Naive thymus-derived CD4-positive, alpha-beta T cell (primary cell): ENCODE data around the gene RNF145. TPM values are rescaled to one million over a fixed set of nuclear protein-coding genes. Genes with fewer than 3 reads are reported as not detected.
"Not testable (repeated sequence)": the region's sequence is repeated elsewhere in the genome, so short reads cannot be mapped to it uniquely, and the experiment has no call there.

ENCODE experiments used
- ATAC-seq: fragments of 150-1000 bp; cut with Tn5 transposase; 2 replicates; pipeline ENCODE4 v1.10.0; 2021; ENCODE audit warnings: mild to moderate bottlenecking, moderate library complexity
- CTCF ChIA-PET: fragments of 350-600 bp; sonication (Branson Sonifier 250); formaldehyde crosslinking; loops from one replicate; lab custom pipeline; 2021; ENCODE audit warnings: antibody characterized with exemption; lab: Charles Lee
- POLR2A ChIA-PET: fragments of 350-600 bp; sonication (Branson Sonifier 250); formaldehyde crosslinking; loops from one replicate; lab custom pipeline; 2021; ENCODE audit warnings: antibody characterized with exemption, inconsistent platforms; lab: Charles Lee
- DNase-seq, 9 donors: peaks; one replicate each; pipeline versions ENCODE4 v3.0.0 to v3.0.0-alpha.2; 2020 to 2022; ENCODE audit warnings: mixed read lengths in 1 of 9
- H3K27ac ChIP-seq: one replicate; pipeline ENCODE4 v1.7.0; 2013; ENCODE audit warnings: mild to moderate bottlenecking, low read depth, low read length, moderate library complexity
- H3K27me3 ChIP-seq, 2 donors: one replicate each; pipeline ENCODE4 v1.7.0; 2013; ENCODE audit warnings: low read length in 2 of 2, mild to moderate bottlenecking in 2 of 2, moderate library complexity in 2 of 2; ENCODE audit not compliant: control insufficient read depth in 2 of 2, insufficient read depth in 2 of 2
- H3K36me3 ChIP-seq, 3 experiments: 1 replicate in 2 of 3; 2 replicates in 1 of 3; pipeline ENCODE4 v1.7.0; 2013; ENCODE audit warnings: low read length in 3 of 3, mild to moderate bottlenecking in 3 of 3, moderate library complexity in 1 of 3; ENCODE audit not compliant: insufficient read depth in 3 of 3, control insufficient read depth in 2 of 3
- H3K4me1 ChIP-seq, 2 donors: one replicate each; pipeline ENCODE4 v1.7.0; 2013; ENCODE audit warnings: low read length in 2 of 2, mild to moderate bottlenecking in 2 of 2, moderate library complexity in 1 of 2; ENCODE audit not compliant: control insufficient read depth in 2 of 2, insufficient read depth in 2 of 2
- H3K4me3 ChIP-seq: 2 replicates; pipeline ENCODE4 v1.7.0; 2013; ENCODE audit warnings: mild to moderate bottlenecking, low read length
- H3K9me3 ChIP-seq, 3 experiments: 1 replicate in 2 of 3; 2 replicates in 1 of 3; pipeline ENCODE4 v1.7.0; 2013; ENCODE audit warnings: low read length in 3 of 3; ENCODE audit not compliant: control insufficient read depth in 2 of 3
- H3K27ac Mint-ChIP-seq, 9 donors: one replicate each; pipeline ENCODE4 v1.8.0; 2020 to 2022; ENCODE audit warnings: mixed read lengths in 9 of 9, mild to moderate bottlenecking in 8 of 9, moderate library complexity in 5 of 9, inconsistent platforms in 2 of 9
- H3K27me3 Mint-ChIP-seq, 5 donors: one replicate each; pipeline ENCODE4 v1.8.0; 2021 to 2022; ENCODE audit warnings: mixed read lengths in 5 of 5, mild to moderate bottlenecking in 1 of 5
- H3K36me3 Mint-ChIP-seq, 5 donors: one replicate each; pipeline ENCODE4 v1.8.0; 2020 to 2022; ENCODE audit warnings: mixed read lengths in 5 of 5, mild to moderate bottlenecking in 3 of 5, inconsistent platforms in 1 of 5
- H3K4me1 Mint-ChIP-seq, 7 donors: one replicate each; pipeline ENCODE4 v1.8.0; 2020 to 2022; ENCODE audit warnings: mixed read lengths in 7 of 7, mild to moderate bottlenecking in 3 of 7, inconsistent platforms in 1 of 7
- H3K4me3 Mint-ChIP-seq, 10 donors: one replicate each; pipeline ENCODE4 v1.8.0; 2020 to 2022; ENCODE audit warnings: mild to moderate bottlenecking in 10 of 10, mixed read lengths in 10 of 10, moderate library complexity in 6 of 10, inconsistent platforms in 2 of 10
- H3K9me3 Mint-ChIP-seq, 11 donors: one replicate each; pipeline ENCODE4 v1.8.0; 2020 to 2022; ENCODE audit warnings: mixed read lengths in 11 of 11, mild to moderate bottlenecking in 4 of 11, inconsistent platforms in 1 of 11, moderate library complexity in 1 of 11
- intact Hi-C, 2 donors: fragments of 100-400 bp; cut with micrococcal nuclease; formaldehyde crosslinking; loops; one replicate each; pipeline ENCODE4 v1.15.1; 2023
- polyA plus RNA-seq, 2 donors: library from polyadenylated mRNA; unstranded; fragments of 300-500 nt; fragmentation: Illumina TruSeq; gene quantifications; one replicate each; pipeline ENCODE4 v1.2.3, GENCODE V29; 2021
- total RNA-seq, 6 experiments: library from RNA in 5 of 6; stranded (reverse) in 5 of 6; gene quantifications; 1 replicate in 5 of 6; 2 replicates in 1 of 6; pipeline ENCODE4 v1.2.3 and lab custom pipeline; 2021 to 2026

RNF145 gene
- total and polyA plus RNA-seq, 7 experiments from 2014 or later, result 10.8 to 142 (median 64.4) TPM

- H3K36me3 ChIP-seq, DNase-seq, CTCF ChIA-PET, H3K4me1 ChIP-seq, intact Hi-C loops, H3K4me3 Mint-ChIP-seq, H3K27me3 ChIP-seq, H3K4me3 ChIP-seq, H3K36me3 Mint-ChIP-seq, H3K9me3 ChIP-seq, H3K27ac Mint-ChIP-seq, ATAC-seq, H3K4me1 Mint-ChIP-seq, H3K27me3 Mint-ChIP-seq, H3K9me3 Mint-ChIP-seq, H3K27ac ChIP-seq: not testable (repeated sequence)
- POLR2A ChIA-PET, result interaction anchor here (1.0 kb wide), 1 partner anchor 9 kb away, joined by 3 read pairs; no protein-coding TSS in a partner anchor
These were observed 26.6 kb upstream of the RNF145 start for GRCh38 chr5:159235871-159236520.

DNA sequence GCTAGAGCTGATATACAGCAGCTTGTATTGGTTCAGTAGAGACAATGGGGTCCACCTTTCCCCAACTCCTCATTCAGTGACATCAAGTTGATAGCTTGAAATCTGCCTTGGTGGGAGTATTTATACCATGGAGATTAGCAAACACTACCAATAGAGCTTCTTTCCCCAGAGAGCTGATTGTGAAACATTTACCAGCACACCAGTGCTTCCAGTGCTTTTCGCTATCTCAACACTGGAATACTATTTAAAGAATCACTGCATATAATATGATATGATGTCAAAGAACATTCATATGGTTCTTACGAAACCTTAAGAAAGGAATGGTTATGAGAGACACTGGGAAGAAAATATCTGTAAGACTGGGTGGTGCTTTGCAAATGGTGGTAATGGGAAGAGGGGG lies 21.8 kb upstream of the RNF145 start:
- H3K27me3 ChIP-seq, result no peaks in the 10 kb centered on the region
- Mint-ChIP-seq H3K36me3 (no peaks in the 10 kb centered on the region), H3K4me1 (peaks cover 0 to 3% (median 0%) of the 10 kb centered on the region in 7 donors), H3K27ac (no peak overlapping the region), H3K27me3 (peaks cover 0 to 8% (median 0%) of the 10 kb centered on the region in 5 donors), H3K4me3 (no peak overlapping the region), H3K9me3 (peaks cover 0 to 4% (median 0%) of the 10 kb centered on the region in 11 donors)
- no peaks in the 10 kb centered on the region for H3K9me3 ChIP-seq
- no peak overlapping the region for H3K4me3 ChIP-seq
- no peaks in the 10 kb centered on the region for H3K4me1 ChIP-seq
- no peaks in the 10 kb centered on the region for H3K36me3 ChIP-seq
- no peak for ATAC-seq
- no peak overlapping the region for H3K27ac ChIP-seq
- ChIA-PET CTCF (no interaction called here), POLR2A (no interaction called here)
- DNase-seq, result no peak
- intact Hi-C loops, result no loop called here

DNA sequence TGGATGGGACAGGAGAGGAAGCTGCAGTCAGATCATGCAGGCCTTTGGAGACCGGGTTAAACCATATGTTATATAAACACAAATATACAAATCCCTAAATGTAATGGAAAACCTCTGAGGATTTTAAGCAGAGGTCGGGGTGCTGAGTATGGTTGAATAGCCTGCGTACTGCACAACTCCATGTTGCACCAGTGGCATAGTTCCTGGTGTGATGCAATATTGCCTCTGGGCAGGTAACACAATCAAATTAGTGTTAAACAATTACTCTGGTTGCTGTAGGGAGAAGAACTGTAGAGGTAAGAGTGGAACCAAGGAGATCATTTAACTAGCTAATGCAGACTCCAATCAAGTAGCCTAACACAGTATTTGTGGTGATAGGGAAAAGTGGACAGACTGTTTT lies 21.3 kb upstream of the RNF145 start:
- Mint-ChIP-seq H3K27me3 (peaks cover 0 to 8% (median 0%) of the 10 kb centered on the region in 5 donors), H3K4me1 (peaks cover 0 to 3% (median 0%) of the 10 kb centered on the region in 7 donors), H3K36me3 (no peaks in the 10 kb centered on the region), H3K4me3 (no peak overlapping the region), H3K9me3 (peaks cover 0 to 4% (median 0%) of the 10 kb centered on the region in 11 donors), H3K27ac (peak overlapping the region in 1 of 9 donors; percentile 22)
- CTCF ChIA-PET, result no interaction called here
- H3K4me3 ChIP-seq, result no peak overlapping the region
- H3K4me1 ChIP-seq, result no peaks in the 10 kb centered on the region
- intact Hi-C loops, result no loop called here
- no peaks in the 10 kb centered on the region for H3K27me3 ChIP-seq
- H3K36me3 ChIP-seq, result no peaks in the 10 kb centered on the region
- no peak overlapping the region for H3K27ac ChIP-seq
- H3K9me3 ChIP-seq, result no peaks in the 10 kb centered on the region
- POLR2A ChIA-PET, result interaction anchor here (0.6 kb wide), 1 partner anchor 222 kb away, joined by 3 read pairs; no protein-coding TSS in a partner anchor
- DNase-seq (no peak), ATAC-seq (no peak)

GRCh38 chr5:159228097-159228496 lies 18.7 kb upstream of the RNF145 start:
- ChIA-PET POLR2A (interaction anchor here (0.6 kb wide), 1 partner anchor 21 kb away, joined by 3 read pairs; no protein-coding TSS in a partner anchor), CTCF (interaction anchor here (0.6 kb wide), 1 partner anchor 174 kb away, joined by 3 read pairs; no protein-coding TSS in a partner anchor)
- intact Hi-C loops, H3K27me3 ChIP-seq, H3K27me3 Mint-ChIP-seq, H3K4me1 ChIP-seq, H3K4me3 Mint-ChIP-seq, DNase-seq, H3K9me3 ChIP-seq, H3K36me3 Mint-ChIP-seq, H3K4me3 ChIP-seq, H3K27ac ChIP-seq, H3K36me3 ChIP-seq, ATAC-seq, H3K27ac Mint-ChIP-seq, H3K4me1 Mint-ChIP-seq, H3K9me3 Mint-ChIP-seq: not testable (repeated sequence)

GRCh38 chr5:159227452-159227851 lies 18.1 kb upstream of the RNF145 start:
- no peak overlapping the region for H3K27ac Mint-ChIP-seq
- ChIA-PET POLR2A (no interaction called here), CTCF (no interaction called here)
- Histone ChIP-seq H3K36me3 (no peaks in the 10 kb centered on the region), H3K4me1 (no peaks in the 10 kb centered on the region), H3K4me3 (no peak overlapping the region), H3K27me3 (no peaks in the 10 kb centered on the region), H3K9me3 (no peaks in the 10 kb centered on the region), H3K27ac (no peak overlapping the region)
- no peaks in the 10 kb centered on the region for H3K36me3 Mint-ChIP-seq
- peaks cover 0 to 3% (median 0%) of the 10 kb centered on the region in 11 donors for H3K9me3 Mint-ChIP-seq
- H3K4me3 Mint-ChIP-seq, result no peak overlapping the region
- no peak for DNase-seq
- ATAC-seq, result no peak
- peaks cover 0 to 3% (median 0%) of the 10 kb centered on the region in 7 donors for H3K4me1 Mint-ChIP-seq
- H3K27me3 Mint-ChIP-seq, result peaks cover 0 to 8% (median 0%) of the 10 kb centered on the region in 5 donors
- intact Hi-C loops, result no loop called here

- Mint-ChIP-seq H3K27me3 (peaks cover 0 to 8% (median 0%) of the 10 kb centered on the region in 5 donors), H3K36me3 (no peaks in the 10 kb centered on the region), H3K4me3 (no peak overlapping the region), H3K4me1 (peaks cover 0 to 3% (median 0%) of the 10 kb centered on the region in 7 donors), H3K27ac (no peak overlapping the region), H3K9me3 (peaks cover 0 to 4% (median 0%) of the 10 kb centered on the region in 11 donors)
- intact Hi-C loops, result no loop called here
- no peak overlapping the region for H3K27ac ChIP-seq
- H3K4me1 ChIP-seq, result no peaks in the 10 kb centered on the region
- DNase-seq (no peak), ATAC-seq (no peak)
- H3K27me3 ChIP-seq, result no peaks in the 10 kb centered on the region
- ChIA-PET POLR2A (no interaction called here), CTCF (no interaction called here)
- H3K9me3 ChIP-seq, result no peaks in the 10 kb centered on the region
- H3K4me3 ChIP-seq, result no peak overlapping the region
- no peaks in the 10 kb centered on the region for H3K36me3 ChIP-seq
These were observed 17.1 kb upstream of the RNF145 start for GRCh38 chr5:159226451-159226850.

DNA sequence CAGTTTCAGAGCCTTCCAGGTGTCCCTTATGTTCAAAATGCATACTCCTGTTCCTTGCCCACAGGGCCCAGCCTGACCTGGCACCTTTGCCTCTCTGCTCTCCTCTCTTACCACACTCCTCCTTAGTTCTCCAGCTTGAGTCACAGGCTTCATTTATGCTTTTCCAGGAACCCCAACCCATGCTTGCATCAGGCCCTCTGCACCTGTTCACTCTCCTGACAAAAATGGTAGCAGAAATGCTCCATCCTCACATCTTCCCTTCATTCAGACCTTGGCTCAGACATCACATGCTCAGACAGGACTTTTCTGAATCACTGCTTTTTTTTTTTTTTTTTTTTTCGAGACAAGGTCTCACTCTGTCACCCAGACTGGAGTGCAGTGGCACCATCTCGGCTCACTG lies 15.1 kb upstream of the RNF145 start:
- Mint-ChIP-seq H3K36me3 (no peaks in the 10 kb centered on the region), H3K4me1 (peaks cover 0 to 3% (median 0%) of the 10 kb centered on the region in 7 donors), H3K27me3 (peaks cover 0 to 5% (median 0%) of the 10 kb centered on the region in 5 donors), H3K4me3 (no peak overlapping the region), H3K9me3 (peaks cover 0 to 5% (median 0%) of the 10 kb centered on the region in 11 donors), H3K27ac (no peak overlapping the region)
- ATAC-seq (no peak), DNase-seq (no peak)
- Histone ChIP-seq H3K9me3 (no peaks in the 10 kb centered on the region), H3K27me3 (no peaks in the 10 kb centered on the region), H3K4me1 (no peaks in the 10 kb centered on the region), H3K36me3 (no peaks in the 10 kb centered on the region), H3K27ac (no peak overlapping the region), H3K4me3 (no peak overlapping the region)
- CTCF ChIA-PET, result no interaction called here
- POLR2A ChIA-PET, result no interaction called here
- intact Hi-C loops, result no loop called here
